NCI-H526 (cell line): ENCODE measurements around the gene GRAMD2A.

Experiments used
- DNase-seq, 2 experiments: peaks; one replicate each; lab custom pipeline; 2025; lab: John Stamatoyannopoulos, UW

GRAMD2A gene

GRCh38 chr15:72136170-72137051 is 61.2 kb downstream of the GRAMD2A start:
- peak; percentile 50 to 52 for DNase-seq

GRCh38 chr15:72135719-72136118 is 61.9 kb downstream of the GRAMD2A start:
- no peak for DNase-seq

- DNase-seq = no peak
These were observed 64.4 kb downstream of the GRAMD2A start for GRCh38 chr15:72133211-72133610.

- DNase-seq = no peak
These were observed 65.7 kb downstream of the GRAMD2A start for GRCh38 chr15:72131922-72132321.

GRCh38 chr15:72130272-72130671 is 67.3 kb downstream of the GRAMD2A start:
- DNase-seq = no peak

- no peak for DNase-seq
These were observed 69.2 kb downstream of the GRAMD2A start for GRCh38 chr15:72128359-72128758.

GRCh38 chr15:72127724-72128322 is 69.8 kb downstream of the GRAMD2A start:
- no peak for DNase-seq

GRCh38 chr15:72124218-72124617 is 73.4 kb downstream of the GRAMD2A start:
- no peak for DNase-seq

- peak; percentile 97 to 99 for DNase-seq
These were observed 79.3 kb downstream of the GRAMD2A start, which contains the start of the genes MYO9A and SENP8 for GRCh38 chr15:72118017-72118978. Gene MYO9A (minus strand): TSS chr15:72118150. CDS start chr15:72046563, 71,587 bp downstream. Gene SENP8 (plus strand): TSS chr15:72118403. CDS start chr15:72139624, 21,221 bp downstream.

GRCh38 chr15:72117486-72118016 is 80.0 kb downstream of the GRAMD2A start:
- peak; percentile 59 to 84 for DNase-seq

GRCh38 chr15:72116731-72117485 is 80.7 kb downstream of the GRAMD2A start:
- peak; percentile 19 to 49 for DNase-seq

- DNase-seq = no peak
These were observed 84.1 kb downstream of the GRAMD2A start for GRCh38 chr15:72113347-72114031.

- no peak for DNase-seq
These were observed 84.8 kb downstream of the GRAMD2A start for GRCh38 chr15:72112805-72113204.

- no peak for DNase-seq
These were observed 85.5 kb downstream of the GRAMD2A start for GRCh38 chr15:72112116-72112515.

- DNase-seq = no peak
These were observed 87.2 kb downstream of the GRAMD2A start for GRCh38 chr15:72110355-72110754.
